ENCODE data around the gene OOSP1.

DNA sequence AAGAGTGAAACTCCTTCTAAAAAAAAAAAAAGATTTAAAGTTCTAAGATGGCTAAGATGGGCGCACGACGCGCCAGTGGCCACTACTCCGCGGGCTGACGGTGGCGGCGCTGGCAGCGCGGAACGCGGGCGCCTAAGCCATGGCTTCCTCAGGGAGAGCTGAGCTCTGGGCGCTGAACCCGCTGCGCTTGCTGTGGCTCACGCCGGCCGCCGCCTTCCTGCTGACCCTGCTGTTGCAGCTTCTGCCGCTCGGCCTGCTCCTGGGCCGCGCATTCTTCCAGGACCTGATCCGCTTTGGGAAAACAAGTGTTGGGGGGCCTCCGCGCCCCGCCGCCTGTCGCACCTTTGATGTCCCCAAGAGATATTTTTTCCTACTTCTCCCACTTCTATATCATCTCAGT, 40.2 kb upstream of the OOSP1 start:
- no peak for TF ChIP-seq POLR2AphosphoS5 (IDR thresholded peaks at IDR 0.05)
- no peak for TF ChIP-seq CTCF (IDR thresholded peaks at IDR 0.05)
